Measurements from ENCODE around the gene CX3CL1.

The CX3CL1 gene

GRCh38 chr16:57405097-57405496 lies 32.8 kb downstream of the CX3CL1 start:
- no peak for DNase-seq (ENCODE audit: low read depth in 3 of 3, low spot score in 1 of 3)

- no peak for DNase-seq (ENCODE audit: low read depth in 3 of 3, low spot score in 1 of 3)
Measured at GRCh38 chr16:57406881-57407280, 34.6 kb downstream of the CX3CL1 start.

DNA sequence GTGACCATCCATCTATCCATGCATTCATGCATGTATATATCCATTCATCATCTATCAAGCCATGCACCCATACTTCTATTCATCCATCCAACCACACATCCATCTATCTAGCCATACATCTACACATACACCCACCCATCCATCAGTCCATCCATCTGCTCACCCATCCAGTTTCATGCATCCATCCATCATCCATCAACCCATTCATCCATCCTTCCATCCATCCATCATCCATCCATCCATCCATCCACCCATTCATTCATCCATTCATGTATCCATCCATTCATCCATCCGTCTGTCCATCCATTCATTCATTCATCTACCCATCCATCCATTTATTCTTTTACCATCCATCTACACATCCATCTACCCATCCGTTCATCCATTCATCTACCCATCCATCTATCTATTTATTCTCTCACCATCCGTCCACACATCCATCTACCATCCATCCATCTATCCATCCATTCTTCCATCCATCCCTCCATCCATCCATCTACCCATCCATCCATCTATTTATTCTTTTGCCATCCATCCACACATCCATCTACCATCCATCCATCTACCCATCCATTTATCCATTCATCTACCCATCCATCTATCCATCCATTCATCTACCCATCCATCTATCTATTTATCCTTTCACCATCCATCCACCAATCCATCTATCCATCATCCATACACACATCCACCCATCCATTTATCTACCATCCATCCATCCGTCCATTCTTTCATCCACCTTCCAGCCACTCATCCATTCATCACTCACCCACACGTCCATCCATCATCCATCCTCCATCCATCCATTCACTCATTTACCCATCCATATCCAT lies 35.4 kb downstream of the CX3CL1 start:
- no peak for DNase-seq (ENCODE audit: low read depth in 3 of 3, low spot score in 1 of 3)

GRCh38 chr16:57409065-57409464 lies 36.8 kb downstream of the CX3CL1 start:
- no peak for DNase-seq (ENCODE audit: low read depth in 3 of 3, low spot score in 1 of 3)

DNA sequence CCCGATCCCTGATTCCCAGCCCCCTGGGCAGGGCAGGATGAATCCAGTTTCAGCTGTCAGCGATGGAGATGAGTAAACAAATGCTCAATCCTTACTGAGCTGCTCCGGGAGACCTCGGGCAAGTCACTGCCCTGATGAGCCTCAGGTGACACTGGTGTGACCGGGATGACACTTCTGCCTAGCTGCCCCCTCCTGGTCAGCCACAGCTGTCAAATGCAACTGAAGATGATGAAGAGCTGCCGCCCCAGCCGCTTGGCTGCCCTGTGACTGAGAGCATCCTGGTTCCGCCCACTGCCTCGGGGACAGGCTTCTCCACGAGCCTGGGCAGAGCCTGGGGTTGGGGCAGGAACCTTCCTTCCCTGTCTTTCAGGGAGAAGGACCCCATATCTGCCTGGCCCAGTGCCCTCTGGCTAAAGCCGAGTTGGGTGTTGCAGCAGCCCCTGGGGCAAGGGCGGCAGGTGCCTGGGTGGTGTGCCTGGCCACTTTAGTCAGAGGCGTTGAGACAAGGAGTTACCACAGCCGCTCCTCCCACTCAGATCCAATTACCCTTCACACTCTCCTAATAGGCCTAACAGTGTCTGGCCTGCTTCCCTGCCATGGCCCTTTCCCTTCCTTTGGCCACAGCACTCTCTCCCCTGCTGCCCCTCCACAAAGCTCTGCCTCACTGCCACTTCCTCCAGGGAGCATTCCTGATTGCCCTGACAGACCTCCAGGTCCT lies 37.7 kb downstream of the CX3CL1 start:
- DNase-seq (ENCODE audit: low read depth in 3 of 3, low spot score in 1 of 3): no peak

DNA sequence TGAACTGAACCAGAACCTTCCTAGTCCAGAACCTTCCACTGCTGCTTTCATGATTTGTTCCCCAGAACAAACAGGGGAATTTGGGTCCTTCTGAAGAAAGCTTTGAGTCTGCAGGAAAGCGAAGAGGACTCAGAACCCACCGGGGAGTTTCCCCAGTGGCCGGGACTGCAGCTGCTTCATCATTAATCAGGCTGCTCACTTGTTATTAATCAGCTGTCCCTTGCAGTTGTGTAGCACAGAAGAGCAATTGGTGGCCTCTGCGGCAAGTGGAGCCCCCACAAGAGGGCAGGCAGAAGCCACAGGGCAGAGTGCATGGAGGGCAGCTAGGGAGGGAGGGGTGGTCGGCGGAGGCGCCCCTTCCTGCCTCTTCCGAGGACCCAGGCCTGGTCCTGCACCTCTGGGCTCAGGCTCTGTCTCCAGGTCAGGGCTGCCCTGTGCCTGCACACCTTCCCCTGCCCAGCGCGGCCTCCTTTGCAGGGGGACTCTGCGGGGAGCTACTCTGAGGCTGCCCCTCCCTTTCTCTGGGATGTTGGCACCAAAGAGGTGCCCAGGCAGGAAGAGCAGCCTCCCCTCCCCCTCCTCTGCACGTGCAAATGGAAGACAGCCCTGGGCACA lies 39.2 kb downstream of the CX3CL1 start:
- DNase-seq (ENCODE audit: low read depth in 3 of 3, low spot score in 1 of 3): no peak

- no peak for DNase-seq (ENCODE audit: low read depth in 3 of 3, low spot score in 1 of 3)
Measured at GRCh38 chr16:57412584-57412983, 40.3 kb downstream of the CX3CL1 start.

- no peak for DNase-seq (ENCODE audit: low read depth in 3 of 3, low spot score in 1 of 3)
Measured at GRCh38 chr16:57413301-57413730, 41.0 kb downstream of the CX3CL1 start.

DNA sequence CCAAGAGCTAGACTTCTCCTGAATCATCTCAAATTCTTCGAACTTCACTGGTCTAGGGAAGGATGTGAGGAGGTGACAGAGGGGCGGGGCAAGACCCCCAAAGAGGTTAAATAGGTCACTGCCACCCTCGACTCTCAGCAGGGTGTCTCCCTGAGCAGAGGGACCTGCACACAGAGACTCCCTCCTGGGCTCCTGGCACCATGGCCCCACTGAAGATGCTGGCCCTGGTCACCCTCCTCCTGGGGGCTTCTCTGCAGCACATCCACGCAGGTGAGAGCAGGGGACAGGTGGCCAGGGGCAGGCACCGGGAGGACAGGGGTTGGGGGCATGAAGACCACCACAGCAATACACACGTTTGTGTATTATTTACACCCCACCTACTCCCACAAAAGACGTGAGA lies 41.4 kb downstream of the CX3CL1 start:
- DNase-seq (ENCODE audit: low read depth in 3 of 3, low spot score in 1 of 3): no peak

DNA sequence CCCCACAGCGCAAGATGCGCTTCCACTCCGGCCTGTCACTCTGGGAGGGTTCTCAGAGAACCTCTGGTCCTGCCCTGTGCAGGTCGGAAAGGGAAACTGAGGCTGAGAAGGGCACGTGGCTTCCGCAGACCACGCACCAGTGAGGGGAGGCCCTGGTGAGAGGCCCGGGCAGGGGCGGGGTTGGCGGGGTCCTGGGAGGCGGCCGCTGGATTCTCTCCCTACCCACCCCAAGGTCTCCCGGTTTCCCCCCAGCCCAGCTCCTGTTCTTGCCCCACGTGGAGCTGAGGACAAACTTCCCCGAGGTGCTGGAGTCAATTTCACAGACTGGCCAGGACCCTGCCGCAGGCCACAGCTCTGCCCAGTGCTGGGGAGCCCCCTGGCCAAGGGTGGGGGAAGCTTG lies 43.8 kb downstream of the CX3CL1 start:
- DNase-seq (ENCODE audit: low read depth in 3 of 3, low spot score in 1 of 3): no peak

DNA sequence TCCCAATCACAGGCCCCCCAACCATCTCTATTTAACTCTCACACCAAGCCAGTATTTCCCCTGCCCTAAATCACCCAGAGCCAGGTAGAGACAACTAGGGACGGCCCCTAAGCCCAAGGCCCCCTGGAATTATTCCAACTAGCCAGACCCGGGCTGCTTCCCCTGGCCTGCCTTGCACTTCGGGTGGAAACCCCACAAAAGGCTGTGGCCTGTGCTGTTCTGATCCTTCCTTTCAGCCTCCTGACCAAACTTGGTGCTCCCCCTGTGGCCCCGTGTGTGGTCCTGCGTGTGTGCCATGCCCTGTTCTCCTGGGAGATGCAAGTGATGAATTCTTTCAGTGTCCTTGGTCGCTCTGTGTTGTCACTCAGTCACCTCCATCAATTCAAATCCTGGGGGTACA lies 47.2 kb downstream of the CX3CL1 start:
- DNase-seq (ENCODE audit: low read depth in 3 of 3, low spot score in 1 of 3): no peak

GRCh38 chr16:57422026-57422944 lies 50.0 kb downstream of the CX3CL1 start:
- DNase-seq (ENCODE audit: low read depth in 3 of 3, low spot score in 1 of 3): no peak

DNA sequence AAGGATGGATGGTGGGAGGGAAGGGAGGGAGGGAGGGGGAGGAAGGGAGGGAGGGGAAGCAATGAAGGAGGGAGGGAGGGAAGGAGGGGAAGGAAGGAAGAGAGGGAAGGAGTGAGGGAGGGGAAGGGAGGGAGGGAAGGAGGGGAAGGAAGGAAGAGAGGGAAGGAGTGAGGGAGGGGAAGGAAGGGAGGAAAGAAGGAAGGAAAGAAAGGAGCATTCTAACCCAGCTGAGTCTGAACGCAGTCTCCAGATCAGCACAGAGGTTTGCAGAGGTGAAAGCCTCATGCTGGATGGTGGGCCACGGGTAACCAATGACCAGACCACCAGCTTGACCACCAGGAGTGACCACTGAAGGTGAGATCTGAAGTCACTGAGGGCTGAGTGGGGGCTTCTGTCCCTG lies 50.9 kb downstream of the CX3CL1 start:
- no peak for DNase-seq (ENCODE audit: low read depth in 3 of 3, low spot score in 1 of 3)

DNA sequence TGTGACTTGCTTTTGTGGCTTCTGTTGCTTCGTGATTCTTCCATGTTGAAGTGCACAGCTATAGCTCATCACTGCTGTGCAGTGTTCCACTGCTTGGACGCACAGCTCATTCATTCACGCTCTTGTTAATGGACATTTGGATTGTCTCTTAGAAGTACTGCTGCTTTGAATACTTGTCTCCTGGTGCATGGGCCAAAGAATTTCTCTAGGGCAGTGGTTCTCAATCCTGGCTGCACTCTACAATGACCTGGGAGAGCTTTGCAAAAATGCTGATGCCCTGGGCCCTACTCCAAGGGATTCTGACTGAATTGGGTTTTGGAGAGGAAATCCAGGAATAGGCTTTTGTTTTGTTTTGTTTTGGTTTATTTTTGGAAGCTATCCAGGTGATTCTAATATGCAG lies 52.3 kb downstream of the CX3CL1 start:
- DNase-seq (ENCODE audit: low read depth in 3 of 3, low spot score in 1 of 3): no peak

- DNase-seq (ENCODE audit: low read depth in 3 of 3, low spot score in 1 of 3): no peak
Measured at GRCh38 chr16:57426356-57426755, 54.1 kb downstream of the CX3CL1 start.

DNA sequence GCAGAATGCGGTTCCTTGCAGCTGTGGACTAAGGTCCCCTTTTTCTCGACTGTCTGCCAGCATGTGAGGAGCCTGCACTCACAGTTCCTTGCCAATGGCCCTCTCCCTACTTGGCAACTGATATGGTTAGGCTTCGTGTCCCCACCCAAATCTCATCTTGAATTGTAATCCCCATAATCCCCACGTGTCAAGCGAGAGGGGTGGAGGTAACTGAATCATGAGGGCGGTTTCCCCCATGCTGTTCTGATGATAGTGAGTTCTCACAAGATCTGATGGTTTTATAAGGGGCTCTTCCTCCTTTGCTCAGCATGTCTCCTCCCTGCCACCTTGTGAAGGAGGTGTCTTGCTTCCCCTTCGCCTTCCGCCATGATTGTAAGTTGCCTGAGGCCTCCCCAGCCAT lies 55.0 kb downstream of the CX3CL1 start:
- no peak for DNase-seq (ENCODE audit: low read depth in 3 of 3, low spot score in 1 of 3)

- no peak for DNase-seq (ENCODE audit: low read depth in 3 of 3, low spot score in 1 of 3)
Measured at GRCh38 chr16:57427824-57428223, 55.5 kb downstream of the CX3CL1 start.

- DNase-seq (ENCODE audit: low read depth in 3 of 3, low spot score in 1 of 3): no peak
Measured at GRCh38 chr16:57430955-57431354, 58.7 kb downstream of the CX3CL1 start.

DNA sequence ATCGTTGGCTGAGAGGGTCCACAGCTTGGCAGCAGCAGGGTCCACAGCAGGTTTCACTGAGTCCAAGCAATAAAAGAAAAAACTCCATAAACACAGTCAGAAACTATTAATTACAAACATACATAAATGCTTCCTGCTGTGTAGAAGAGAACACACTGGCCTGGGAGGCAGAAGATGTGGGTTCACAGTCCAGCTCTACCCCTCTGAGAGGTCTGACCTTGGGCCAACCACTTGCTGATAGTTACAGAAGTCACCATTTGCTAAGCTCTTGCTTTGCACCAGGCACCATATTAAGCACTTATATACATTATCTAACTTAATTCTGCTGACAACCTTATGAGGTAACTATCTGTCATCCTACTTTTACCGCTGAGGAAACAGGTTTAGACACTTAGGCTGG lies 60.2 kb downstream of the CX3CL1 start:
- no peak for DNase-seq (ENCODE audit: low read depth in 3 of 3, low spot score in 1 of 3)

- no peak for DNase-seq (ENCODE audit: low read depth in 3 of 3, low spot score in 1 of 3)
Measured at GRCh38 chr16:57432989-57433388, 60.7 kb downstream of the CX3CL1 start.

- no peak for DNase-seq (ENCODE audit: low read depth in 3 of 3, low spot score in 1 of 3)
Measured at GRCh38 chr16:57434003-57434402, 61.7 kb downstream of the CX3CL1 start.

Data from stimulated activated CD4-positive, alpha-beta T cell treated with anti-CD3 and anti-CD28 coated beads, TNF-alpha, amount 100 ng/mL, for 1 hour (primary cell).